HG02852 (cell line): ENCODE data around the gene AQP2.
"Not testable (repeated sequence)": the region's sequence is repeated elsewhere in the genome, so short reads cannot be mapped to it uniquely, and the experiment has no call there.

Experiments
- ATAC-seq: cut with Tn5 transposase; IDR thresholded peaks from one replicate; pipeline ENCODE4 v1.9.1; 2021; ENCODE audit warnings: mild to moderate bottlenecking, moderate library complexity; ENCODE audit not compliant: unreplicated experiment

The AQP2 gene

GRCh38 chr12:49984476-49985359 is 34.2 kb downstream of the AQP2 start:
- ATAC-seq = no peak

- ATAC-seq = no peak
Measured at GRCh38 chr12:49985981-49986380, 35.4 kb downstream of the AQP2 start.

- not testable (repeated sequence) for ATAC-seq
Measured at GRCh38 chr12:49986476-49986875, 35.9 kb downstream of the AQP2 start.

- ATAC-seq = no peak
Measured at GRCh38 chr12:49987625-49988303, 37.2 kb downstream of the AQP2 start.

GRCh38 chr12:49989400-49989799 is 38.9 kb downstream of the AQP2 start:
- ATAC-seq = not testable (repeated sequence)

- no peak for ATAC-seq
Measured at GRCh38 chr12:49990273-49990672, 39.7 kb downstream of the AQP2 start.

GRCh38 chr12:49998453-49998852 is 47.9 kb downstream of the AQP2 start:
- ATAC-seq = no peak

GRCh38 chr12:50003595-50003994 is 53.1 kb downstream of the AQP2 start:
- no peak for ATAC-seq

- ATAC-seq = no peak
Measured at GRCh38 chr12:50004696-50005095, 54.2 kb downstream of the AQP2 start.

GRCh38 chr12:50005175-50005574 is 54.6 kb downstream of the AQP2 start:
- no peak for ATAC-seq

GRCh38 chr12:50006280-50006679 is 55.7 kb downstream of the AQP2 start:
- ATAC-seq = no peak

GRCh38 chr12:50006754-50007442 is 56.4 kb downstream of the AQP2 start:
- no peak for ATAC-seq
